ENCODE data around the gene SLC18A3.

SLC18A3 gene

DNA sequence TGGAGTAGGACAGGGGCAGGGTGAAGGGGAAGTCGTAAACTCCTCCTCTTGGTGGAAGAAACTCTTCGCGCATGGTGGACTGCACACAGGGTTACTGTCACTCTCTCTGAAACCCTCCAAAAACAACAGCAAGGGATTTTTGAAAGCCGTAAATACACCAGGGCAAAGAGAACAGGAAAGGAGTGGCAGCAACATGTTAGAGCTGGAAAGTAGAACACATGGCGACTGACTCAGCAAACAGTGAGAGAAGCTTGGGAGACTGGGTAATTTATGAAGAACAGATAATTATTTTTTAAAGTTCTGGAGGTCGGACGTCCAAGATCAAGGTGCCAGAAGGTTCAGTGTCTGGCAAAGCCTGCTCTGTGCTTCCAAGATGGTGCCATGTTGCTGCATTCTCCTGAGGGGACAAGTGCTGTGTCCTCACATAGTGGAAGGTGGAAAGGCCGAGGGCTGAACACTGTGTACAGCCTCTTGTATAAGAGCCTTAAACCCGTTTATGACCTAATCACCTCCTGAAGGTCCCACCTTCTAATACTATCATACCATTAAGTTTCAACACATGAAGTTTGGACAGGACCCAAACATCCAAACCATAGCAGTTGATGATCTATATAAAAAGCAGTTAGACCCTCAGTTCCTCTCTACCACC is 46.9 kb downstream of the SLC18A3 start:
- no peaks in the 10 kb centered on the region for H3K4me1 Mint-ChIP-seq (ENCODE audit: low read depth)
- peaks cover 16% of the 10 kb centered on the region for H3K9me3 Mint-ChIP-seq
- peaks cover 7% of the 10 kb centered on the region for H3K27me3 Mint-ChIP-seq
- H3K27ac Mint-ChIP-seq: no peak overlapping the region
- H3K36me3 Mint-ChIP-seq (ENCODE audit: low read depth): no peaks in the 10 kb centered on the region
- H3K4me3 Mint-ChIP-seq: no peak overlapping the region

DNA sequence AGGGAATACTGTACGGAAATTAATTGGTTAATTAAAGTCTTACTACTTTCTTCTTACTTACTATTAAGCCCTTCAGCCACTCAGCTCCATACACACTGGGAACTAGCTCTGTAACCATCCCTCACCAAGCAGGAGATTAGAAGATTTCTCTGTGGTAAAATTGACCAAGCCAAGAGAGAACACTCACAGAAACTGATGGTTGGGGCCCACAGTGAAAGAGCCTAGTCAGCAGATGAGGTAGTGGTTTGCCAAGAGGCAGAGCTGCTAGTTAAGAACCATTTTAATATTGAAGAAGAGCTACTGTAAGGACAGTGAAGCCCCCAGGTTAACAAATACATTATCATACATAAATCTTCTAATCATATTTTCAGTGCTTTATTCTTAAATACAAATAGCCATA is 47.5 kb downstream of the SLC18A3 start:
- Mint-ChIP-seq H3K27me3 (peaks cover 7% of the 10 kb centered on the region), H3K9me3 (peaks cover 16% of the 10 kb centered on the region), H3K4me3 (no peak overlapping the region), H3K36me3 (ENCODE audit: low read depth) (no peaks in the 10 kb centered on the region), H3K27ac (no peak overlapping the region), H3K4me1 (ENCODE audit: low read depth) (no peaks in the 10 kb centered on the region)

DNA sequence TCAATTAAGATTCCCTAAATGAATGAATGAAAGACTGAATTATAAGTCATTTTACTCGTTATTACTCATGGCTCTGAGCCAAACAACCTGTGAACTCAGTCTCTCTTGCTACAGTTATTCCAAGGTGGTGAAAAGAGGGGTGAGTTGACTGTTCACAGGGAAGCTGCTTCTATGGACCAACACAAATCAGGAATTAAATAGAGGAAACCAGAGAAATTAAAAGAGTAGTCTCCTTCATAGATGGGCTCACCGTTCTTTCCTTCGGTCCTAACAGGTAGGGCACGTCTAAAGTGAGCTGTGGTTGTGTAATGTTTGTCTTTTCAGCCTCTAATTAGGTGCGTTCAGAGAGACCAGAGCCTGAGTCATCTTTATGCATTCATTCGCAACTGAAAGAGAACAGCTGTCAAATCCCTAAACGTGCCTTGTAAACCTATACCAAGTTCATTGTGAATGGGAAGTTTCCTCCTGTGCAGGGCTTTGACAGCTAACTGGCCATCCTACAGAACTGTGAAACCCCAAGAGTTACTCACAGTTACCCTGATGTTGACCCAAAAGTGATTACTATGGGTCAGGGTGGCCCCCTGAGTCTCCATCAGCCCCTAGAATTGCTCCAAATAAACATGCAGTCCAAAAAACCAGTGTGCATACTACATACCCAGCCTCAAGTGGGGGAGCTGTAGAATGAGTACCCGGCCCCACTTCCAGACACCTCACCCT is 51.2 kb downstream of the SLC18A3 start:
- Mint-ChIP-seq H3K27me3 (peaks cover 9% of the 10 kb centered on the region), H3K27ac (no peak overlapping the region), H3K36me3 (ENCODE audit: low read depth) (no peaks in the 10 kb centered on the region), H3K4me1 (ENCODE audit: low read depth) (no peaks in the 10 kb centered on the region), H3K4me3 (no peak overlapping the region), H3K9me3 (peaks cover 15% of the 10 kb centered on the region)
